Activated effector memory CD4-positive, alpha-beta T cell treated with Interleukin-2 at 50 U/mL for 16 hours (primary cell): Measurements from ENCODE around the gene CAPS.

Experiments
- DNase-seq: peaks from one replicate; pipeline ENCODE4 v3.0.0-alpha.2; 2020

Gene CAPS

GRCh38 chr19:5914946-5915781 lies 1.1 kb downstream of the CAPS start:
- no peak for DNase-seq

GRCh38 chr19:5915782-5916165 lies 1.7 kb downstream of the CAPS start:
- no peak for DNase-seq

- no peak for DNase-seq
Measured at GRCh38 chr19:5916181-5916708, 2.2 kb downstream of the CAPS start.

- DNase-seq = no peak
Measured at GRCh38 chr19:5917431-5918107, 3.5 kb downstream of the CAPS start.

GRCh38 chr19:5918463-5919079 lies 4.5 kb downstream of the CAPS start:
- DNase-seq = no peak

- DNase-seq = no peak
Measured at GRCh38 chr19:5921516-5922160, 7.6 kb downstream of the CAPS start.

- no peak for DNase-seq
Measured at GRCh38 chr19:5922161-5922545, 8.1 kb downstream of the CAPS start.

- no peak for DNase-seq
Measured at GRCh38 chr19:5923356-5923755, 9.3 kb downstream of the CAPS start.

- no peak for DNase-seq
Measured at GRCh38 chr19:5925830-5926427, 11.9 kb downstream of the CAPS start.

- DNase-seq = no peak
Measured at GRCh38 chr19:5926641-5927440, 12.8 kb downstream of the CAPS start.

- no peak for DNase-seq
Measured at GRCh38 chr19:5927441-5927821, 13.4 kb downstream of the CAPS start.

GRCh38 chr19:5929179-5929578 lies 15.1 kb downstream of the CAPS start:
- DNase-seq = no peak

- DNase-seq = no peak
Measured at GRCh38 chr19:5929625-5930024, 15.6 kb downstream of the CAPS start.

GRCh38 chr19:5931251-5931650 lies 17.2 kb downstream of the CAPS start:
- DNase-seq = no peak

- DNase-seq = no peak
Measured at GRCh38 chr19:5932146-5932545, 18.1 kb downstream of the CAPS start.

- DNase-seq = no peak
Measured at GRCh38 chr19:5932609-5933262, 18.7 kb downstream of the CAPS start.

GRCh38 chr19:5933391-5934068 lies 19.5 kb downstream of the CAPS start:
- DNase-seq = no peak

GRCh38 chr19:5934069-5934401 lies 20.0 kb downstream of the CAPS start:
- DNase-seq = no peak

GRCh38 chr19:5934774-5935472 lies 20.9 kb downstream of the CAPS start:
- no peak for DNase-seq
